DND-41 (cell line): Measurements from ENCODE around the gene FAM32A.

ENCODE experiments used
- CTCF ChIP-seq: IDR thresholded peaks from 2 replicates; pipeline ENCODE4 v1.5.1; 2012; ENCODE audit warnings: borderline replicate concordance, low read length, moderate library complexity, mild to moderate bottlenecking; ENCODE audit not compliant: poor library complexity, severe bottlenecking; ENCODE audit errors: extremely low read depth
- EZH2 ChIP-seq: IDR thresholded peaks from 3 replicates; pipeline ENCODE4 v1.6.1; 2012; ENCODE audit warnings: borderline replicate concordance, low read depth, mild to moderate bottlenecking, moderate library complexity, low read length, inconsistent platforms; ENCODE audit not compliant: severe bottlenecking

GRCh38 chr19:16208847-16209665 is 23.8 kb downstream of the FAM32A start:
- TF ChIP-seq CTCF (no peak), EZH2 (no peak)
